CD4-positive, alpha-beta T cell treated with Interferon alpha-2 for 1 hour (primary cell): ENCODE results near the gene PDLIM5.
"Not testable (repeated sequence)": the region's sequence is repeated elsewhere in the genome, so short reads cannot be mapped to it uniquely, and the experiment has no call there.

Experiments used
- DNase-seq, 2 donors: peaks; one replicate each; pipeline ENCODE4 v3.0.0-alpha.2; 2020 to 2022

PDLIM5 gene

GRCh38 chr4:94500685-94501084, 48.9 kb downstream of the PDLIM5 start:
- DNase-seq = no peak

- no peak for DNase-seq
These were observed 52.8 kb downstream of the PDLIM5 start for GRCh38 chr4:94504545-94504944.

- no peak for DNase-seq
These were observed 55.1 kb downstream of the PDLIM5 start for GRCh38 chr4:94506822-94507221.

- no peak for DNase-seq
These were observed 55.5 kb downstream of the PDLIM5 start for GRCh38 chr4:94507281-94507680.

GRCh38 chr4:94507708-94508107, 56.0 kb downstream of the PDLIM5 start:
- DNase-seq = no peak

GRCh38 chr4:94508296-94508695, 56.6 kb downstream of the PDLIM5 start:
- no peak for DNase-seq

GRCh38 chr4:94508806-94509205, 57.1 kb downstream of the PDLIM5 start:
- DNase-seq = no peak

GRCh38 chr4:94511591-94511990, 59.8 kb downstream of the PDLIM5 start:
- DNase-seq = no peak

GRCh38 chr4:94513532-94513931, 61.8 kb downstream of the PDLIM5 start:
- not testable (repeated sequence) for DNase-seq

GRCh38 chr4:94515365-94515764, 63.6 kb downstream of the PDLIM5 start:
- no peak for DNase-seq

- DNase-seq = no peak
These were observed 64.3 kb downstream of the PDLIM5 start for GRCh38 chr4:94516067-94516466.

- no peak for DNase-seq
These were observed 65.3 kb downstream of the PDLIM5 start for GRCh38 chr4:94516999-94517398.

- no peak for DNase-seq
These were observed 65.8 kb downstream of the PDLIM5 start for GRCh38 chr4:94517492-94517891.

- DNase-seq = no peak
These were observed 67.3 kb downstream of the PDLIM5 start for GRCh38 chr4:94519019-94519418.

- DNase-seq = no peak
These were observed 68.4 kb downstream of the PDLIM5 start for GRCh38 chr4:94519925-94520789.

GRCh38 chr4:94523033-94523580, 71.4 kb downstream of the PDLIM5 start:
- DNase-seq = no peak

- DNase-seq = no peak
These were observed 71.9 kb downstream of the PDLIM5 start for GRCh38 chr4:94523617-94524016.

- no peak for DNase-seq
These were observed 74.4 kb downstream of the PDLIM5 start for GRCh38 chr4:94525993-94526728.

GRCh38 chr4:94527556-94528233, 76.0 kb downstream of the PDLIM5 start:
- no peak for DNase-seq

- DNase-seq = no peak
These were observed 77.2 kb downstream of the PDLIM5 start for GRCh38 chr4:94528792-94529451.

- no peak for DNase-seq
These were observed 78.3 kb downstream of the PDLIM5 start for GRCh38 chr4:94530073-94530472.

- DNase-seq = no peak
These were observed 80.4 kb downstream of the PDLIM5 start for GRCh38 chr4:94531991-94532789.
